GM23248 (cell line): Measurements from ENCODE around the gene RASL12. TPM values are rescaled to one million over a fixed set of nuclear protein-coding genes. Genes with fewer than 3 reads are reported as not detected.

Source experiments
- DNase-seq: peaks from one replicate; pipeline ENCODE4 v3.0.0-alpha.2; 2015
- H2AFZ ChIP-seq: fragments of 200-600 bp; sonication (generic); 2 replicates; pipeline ENCODE4 v1.6.1; 2016; ENCODE audit warnings: antibody characterized with exemption
- H3F3A ChIP-seq: fragments of 200-600 bp; sonication (generic); 2 replicates; pipeline ENCODE4 v1.6.1; 2016; ENCODE audit warnings: mild to moderate bottlenecking, antibody characterized with exemption, mixed run types; ENCODE audit not compliant: insufficient read depth
- H3K27ac ChIP-seq: fragments of 200-600 bp; sonication (generic); 2 replicates; pipeline ENCODE4 v1.5.1; 2016; ENCODE audit warnings: mild to moderate bottlenecking
- H3K27me3 ChIP-seq: fragments of 200-600 bp; sonication (generic); replicated peaks from 2 replicates; pipeline ENCODE4 v1.6.1; 2016; ENCODE audit warnings: mild to moderate bottlenecking; ENCODE audit not compliant: insufficient read depth
- H3K36me3 ChIP-seq: fragments of 200-600 bp; sonication (generic); 2 replicates; pipeline ENCODE4 v1.6.1; 2016; ENCODE audit warnings: low read depth, mild to moderate bottlenecking
- H3K4me1 ChIP-seq: fragments of 200-600 bp; sonication (generic); 2 replicates; pipeline ENCODE4 v1.6.1; 2016; ENCODE audit warnings: mild to moderate bottlenecking; ENCODE audit not compliant: insufficient read depth
- H3K4me2 ChIP-seq: fragments of 200-600 bp; sonication (generic); one replicate; pipeline ENCODE4 v1.6.1; 2016; ENCODE audit warnings: mild to moderate bottlenecking; ENCODE audit not compliant: unreplicated experiment
- H3K4me3 ChIP-seq: fragments of 200-600 bp; sonication (generic); 2 replicates; pipeline ENCODE4 v1.5.1; 2016; ENCODE audit warnings: mild to moderate bottlenecking
- H3K79me2 ChIP-seq: fragments of 200-600 bp; sonication (generic); 2 replicates; pipeline ENCODE4 v1.6.1; 2016; ENCODE audit warnings: mild to moderate bottlenecking; ENCODE audit not compliant: insufficient read depth
- H3K9ac ChIP-seq: fragments of 200-600 bp; sonication (generic); 2 replicates; pipeline ENCODE4 v1.6.1; 2016; ENCODE audit warnings: mild to moderate bottlenecking
- H3K9me2 ChIP-seq: fragments of 200-600 bp; sonication (generic); 2 replicates; pipeline ENCODE4 v1.6.1; 2016; ENCODE audit warnings: mixed run types, mild to moderate bottlenecking, moderate library complexity; ENCODE audit not compliant: insufficient read depth
- H3K9me3 ChIP-seq: fragments of 200-600 bp; sonication (generic); one replicate; pipeline ENCODE4 v1.6.1; 2017; ENCODE audit warnings: low read depth
- H4K20me1 ChIP-seq: fragments of 200-600 bp; sonication (generic); 2 replicates; pipeline ENCODE4 v1.6.0; 2016; ENCODE audit not compliant: insufficient read depth
- EZH2 ChIP-seq: fragments of 200-600 bp; sonication (generic); IDR thresholded peaks from 2 replicates; pipeline ENCODE4 v1.6.1; 2018; ENCODE audit warnings: antibody characterized with exemption, mild to moderate bottlenecking; ENCODE audit not compliant: insufficient read depth, poor library complexity, severe bottlenecking
- EZH2phosphoT487 ChIP-seq: fragments of 200-600 bp; sonication (generic); IDR thresholded peaks from 2 replicates; pipeline ENCODE4 v1.6.1; 2018; ENCODE audit warnings: antibody characterized with exemption, moderate library complexity, mild to moderate bottlenecking, low read depth; ENCODE audit not compliant: insufficient read depth
- WGBS, 2 experiments: methylation state at CpG; one replicate each; pipeline ENCODE4 v1.1.6; 2015 to 2017; ENCODE audit warnings: low lambda C conversion rate in 2 of 2, low coverage in 1 of 2; ENCODE audit errors: missing lambda C conversion rate in 2 of 2; 5-methylcytosine and 5-hydroxymethylcytosine counted together
- in situ Hi-C: fragments of 300-500 bp; cut with MboI; formaldehyde crosslinking; loops from 2 replicates; pipeline ENCODE4 v1.15.0; 2020
- polyA plus RNA-seq: library from polyadenylated mRNA; unstranded; fragments of >200 nt; fragmentation: Nextera tagmentation; extraction: Ambion mirVana; gene quantifications from 2 replicates; pipeline ENCODE4 v1.2.1, GENCODE V29; 2016
- total RNA-seq: library from RNA; depleted of rRNA; stranded (reverse); fragments of >200 nt; shearing (Covaris generic); gene quantifications from 2 replicates; pipeline ENCODE4 v1.2.3, GENCODE V29; 2014

Gene RASL12
- total and polyA plus RNA-seq, 2 experiments from 2014 or later = not detected

- in situ Hi-C loops = no loop called here
- H3K4me2 ChIP-seq = no peak overlapping the region
- no peaks in the 10 kb centered on the region; the same call in none of the 2 replicates for H3F3A ChIP-seq
- 77 to 80% methylated on average over 8 of the region's 8 CpGs for WGBS, 2 experiments
- H3K79me2 ChIP-seq = no peaks in the 10 kb centered on the region
- H4K20me1 ChIP-seq = no peaks in the 10 kb centered on the region
- no peaks in the 10 kb centered on the region for H3K9me3 ChIP-seq
- TF ChIP-seq EZH2 (no peak), EZH2phosphoT487 (no peak)
- H3K4me3 ChIP-seq = no peak overlapping the region
- no peak for DNase-seq
- H3K36me3 ChIP-seq = no peaks in the 10 kb centered on the region
- no peak overlapping the region for H2AFZ ChIP-seq
- no peak overlapping the region for H3K27ac ChIP-seq
- H3K27me3 ChIP-seq = no peaks in the 10 kb centered on the region
- H3K9me2 ChIP-seq = no peaks in the 10 kb centered on the region
- H3K9ac ChIP-seq = no peak overlapping the region
- no peaks in the 10 kb centered on the region for H3K4me1 ChIP-seq
Observed at GRCh38 chr15:65056868-65057548, 10.8 kb downstream of the RASL12 start.

- H3K9ac ChIP-seq = no peak overlapping the region
- no peak overlapping the region for H2AFZ ChIP-seq
- H3K4me3 ChIP-seq = no peak overlapping the region
- no peak overlapping the region for H3K4me2 ChIP-seq
- no peaks in the 10 kb centered on the region for H3K27me3 ChIP-seq
- no peaks in the 10 kb centered on the region for H3K9me2 ChIP-seq
- no peaks in the 10 kb centered on the region for H3K4me1 ChIP-seq
- no peaks in the 10 kb centered on the region for H4K20me1 ChIP-seq
- 81 to 84% methylated on average over 9 of the region's 9 CpGs for WGBS, 2 experiments
- no peak for DNase-seq
- TF ChIP-seq EZH2phosphoT487 (no peak), EZH2 (no peak)
- H3K79me2 ChIP-seq = no peaks in the 10 kb centered on the region
- H3K27ac ChIP-seq = no peak overlapping the region
- no peaks in the 10 kb centered on the region; the same call in none of the 2 replicates for H3F3A ChIP-seq
- no peaks in the 10 kb centered on the region for H3K9me3 ChIP-seq
- in situ Hi-C loops = no loop called here
- no peaks in the 10 kb centered on the region for H3K36me3 ChIP-seq
Observed at GRCh38 chr15:65056106-65056505, 11.7 kb downstream of the RASL12 start.

- no peak overlapping the region for H2AFZ ChIP-seq
- no peak overlapping the region for H3K4me3 ChIP-seq
- H3K9me2 ChIP-seq = no peaks in the 10 kb centered on the region
- no peak overlapping the region for H3K9ac ChIP-seq
- H3K4me2 ChIP-seq = no peak overlapping the region
- no peaks in the 10 kb centered on the region for H4K20me1 ChIP-seq
- H3K4me1 ChIP-seq = no peaks in the 10 kb centered on the region
- H3F3A ChIP-seq = no peaks in the 10 kb centered on the region; the same call in none of the 2 replicates
- DNase-seq = peak; percentile 56
- no peaks in the 10 kb centered on the region for H3K9me3 ChIP-seq
- no peaks in the 10 kb centered on the region for H3K36me3 ChIP-seq
- H3K79me2 ChIP-seq = no peaks in the 10 kb centered on the region
- no peaks in the 10 kb centered on the region for H3K27me3 ChIP-seq
- WGBS, 2 experiments = 29 to 33% methylated on average over 6 of the region's 6 CpGs
- no peak overlapping the region for H3K27ac ChIP-seq
- in situ Hi-C loops = no loop called here
- TF ChIP-seq EZH2 (no peak), EZH2phosphoT487 (no peak)
Observed at GRCh38 chr15:65055201-65055870, 12.5 kb downstream of the RASL12 start.

- H3F3A ChIP-seq = no peaks in the 10 kb centered on the region; the same call in none of the 2 replicates
Observed at GRCh38 chr15:65054333-65055200, 13.2 kb downstream of the RASL12 start.

More at GRCh38 chr15:65054333-65055200, 13.2 kb downstream of the RASL12 start:
- H4K20me1 ChIP-seq = no peaks in the 10 kb centered on the region
- 64 to 68% methylated on average over 25 to 26 of the region's 26 CpGs for WGBS, 2 experiments
- no peak overlapping the region for H3K4me2 ChIP-seq
- no peak overlapping the region for H3K9ac ChIP-seq
- TF ChIP-seq EZH2 (no peak), EZH2phosphoT487 (no peak)
- H2AFZ ChIP-seq = no peak overlapping the region
- no peaks in the 10 kb centered on the region for H3K27me3 ChIP-seq
- no peaks in the 10 kb centered on the region for H3K9me2 ChIP-seq
- in situ Hi-C loops = no loop called here
- no peaks in the 10 kb centered on the region for H3K79me2 ChIP-seq
- peak; percentile 82 for DNase-seq
- H3K27ac ChIP-seq = no peak overlapping the region
- peaks cover 2% of the 10 kb centered on the region; the same call in 1 of the 2 replicates for H3K4me1 ChIP-seq
- no peaks in the 10 kb centered on the region for H3K9me3 ChIP-seq
- H3K4me3 ChIP-seq = no peak overlapping the region
- no peaks in the 10 kb centered on the region for H3K36me3 ChIP-seq
